Ascending aorta (tissue), 2 donors: ENCODE measurements around the gene TBX15. TPM values are rescaled to one million over a fixed set of nuclear protein-coding genes. Genes with fewer than 3 reads are reported as not detected.

Source experiments
- DNase-seq, 2 donors: peaks; one replicate each; pipeline ENCODE4 v3.0.0-alpha.2; 2019; ENCODE audit warnings: low spot score in 2 of 2
- H3K27ac ChIP-seq, 2 donors: fragments of 200-600 bp; sonication (generic); one replicate each; pipeline ENCODE4 v1.5.1; 2016 to 2017; ENCODE audit warnings: mild to moderate bottlenecking in 1 of 2
- H3K27me3 ChIP-seq: fragments of 200-600 bp; sonication (generic); one replicate; pipeline ENCODE4 v1.5.1; 2017
- H3K36me3 ChIP-seq, 2 donors: fragments of 200-600 bp; sonication (generic); one replicate each; pipeline ENCODE4 v1.5.1; 2016
- H3K4me1 ChIP-seq, 2 donors: fragments of 200-600 bp; sonication (generic); one replicate each; pipeline ENCODE4 v1.5.1; 2016 to 2017; ENCODE audit warnings: mild to moderate bottlenecking in 1 of 2
- H3K4me3 ChIP-seq, 2 donors: fragments of 200-600 bp; sonication (generic); one replicate each; pipeline ENCODE4 v1.5.1; 2016 to 2017; ENCODE audit warnings: mild to moderate bottlenecking in 1 of 2
- H3K9me3 ChIP-seq, 2 donors: fragments of 200-600 bp; sonication (generic); one replicate each; pipeline ENCODE4 v1.5.1; 2016
- intact Hi-C: fragments of 100-400 bp; cut with DNase I; formaldehyde crosslinking; loops from one replicate; pipeline ENCODE4 v1.15.1; 2023
- total RNA-seq: library from RNA; depleted of rRNA; stranded (reverse); fragments of >200 nt; gene quantifications from one replicate; pipeline ENCODE4 v1.1.0, GENCODE V29; 2016
- TF ChIP-seq, protein P1 (sequence below), 3 experiments: fragments of 200-600 bp in 2 of 3; fragments of 450-650 bp in 1 of 3; sonication (generic) in 2 of 3; IDR thresholded peaks; one replicate each; pipeline ENCODE4 v1.5.1; 2016 to 2019; ENCODE audit warnings: antibody characterized with exemption in 3 of 3, mild to moderate bottlenecking in 1 of 3, moderate library complexity in 1 of 3

Gene TBX15
- total RNA-seq, 1 donor from 2014 or later, result 1.8 TPM

DNA sequence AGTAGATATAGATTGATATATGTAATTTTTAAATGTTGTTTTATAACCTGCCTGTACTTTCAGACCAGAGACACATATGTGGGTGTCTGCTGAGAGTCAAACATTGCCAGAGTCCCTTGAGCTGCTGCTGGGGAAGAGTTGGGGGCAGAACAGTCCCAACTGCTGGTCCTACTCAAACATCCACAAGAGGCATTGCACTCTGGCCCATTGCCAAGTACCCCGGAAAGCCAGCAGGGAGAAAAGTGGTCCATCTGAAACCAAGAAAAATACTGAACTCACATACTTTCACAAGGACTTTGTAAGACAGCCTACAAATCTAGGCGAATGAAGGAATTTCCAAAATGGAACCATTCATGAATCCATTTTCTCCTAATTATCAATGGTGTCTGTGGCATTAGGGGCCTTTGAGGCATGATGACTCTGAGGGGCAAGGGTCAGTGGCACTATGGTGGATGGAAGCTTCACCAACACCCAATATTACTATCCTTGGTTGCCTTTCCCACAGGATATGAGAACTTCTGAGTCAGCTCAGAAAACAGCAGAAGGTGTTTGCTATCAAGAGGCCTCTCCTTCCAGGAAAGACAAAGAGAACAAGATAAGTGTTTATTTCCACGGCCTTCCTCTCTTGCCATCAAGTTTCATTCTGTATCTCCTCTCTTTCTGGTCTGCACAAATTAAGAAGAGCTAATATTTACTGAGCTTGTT lies 7.3 kb upstream of the TBX15 start:
- intact Hi-C loops, result no loop called here
- Histone ChIP-seq H3K27me3 (peaks cover 11% of the 10 kb centered on the region), H3K36me3 (no peaks in the 10 kb centered on the region), H3K4me1 (peaks cover 0 to 2% of the 10 kb centered on the region in 2 donors), H3K9me3 (no peaks in the 10 kb centered on the region), H3K27ac (no peak overlapping the region), H3K4me3 (no peak overlapping the region)
- no peak for DNase-seq
- TF ChIP-seq, protein P1, sequence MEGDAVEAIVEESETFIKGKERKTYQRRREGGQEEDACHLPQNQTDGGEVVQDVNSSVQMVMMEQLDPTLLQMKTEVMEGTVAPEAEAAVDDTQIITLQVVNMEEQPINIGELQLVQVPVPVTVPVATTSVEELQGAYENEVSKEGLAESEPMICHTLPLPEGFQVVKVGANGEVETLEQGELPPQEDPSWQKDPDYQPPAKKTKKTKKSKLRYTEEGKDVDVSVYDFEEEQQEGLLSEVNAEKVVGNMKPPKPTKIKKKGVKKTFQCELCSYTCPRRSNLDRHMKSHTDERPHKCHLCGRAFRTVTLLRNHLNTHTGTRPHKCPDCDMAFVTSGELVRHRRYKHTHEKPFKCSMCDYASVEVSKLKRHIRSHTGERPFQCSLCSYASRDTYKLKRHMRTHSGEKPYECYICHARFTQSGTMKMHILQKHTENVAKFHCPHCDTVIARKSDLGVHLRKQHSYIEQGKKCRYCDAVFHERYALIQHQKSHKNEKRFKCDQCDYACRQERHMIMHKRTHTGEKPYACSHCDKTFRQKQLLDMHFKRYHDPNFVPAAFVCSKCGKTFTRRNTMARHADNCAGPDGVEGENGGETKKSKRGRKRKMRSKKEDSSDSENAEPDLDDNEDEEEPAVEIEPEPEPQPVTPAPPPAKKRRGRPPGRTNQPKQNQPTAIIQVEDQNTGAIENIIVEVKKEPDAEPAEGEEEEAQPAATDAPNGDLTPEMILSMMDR (IDR thresholded peaks at IDR 0.05), result no peak

DNA sequence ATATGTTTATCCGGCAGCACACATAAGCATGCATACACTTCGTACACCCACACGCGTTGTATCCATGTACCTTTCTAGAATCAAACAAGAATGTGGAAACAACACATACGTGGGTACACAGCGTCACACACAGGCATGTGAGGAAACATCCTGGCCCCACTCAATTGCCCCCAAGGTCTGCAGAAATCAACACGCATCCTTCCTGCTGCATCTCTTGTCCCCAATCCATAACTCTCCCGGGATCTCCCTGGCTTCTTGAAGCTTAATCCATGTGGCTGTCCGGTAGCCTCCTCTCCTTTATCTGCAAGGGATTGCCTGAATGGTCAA lies 5.5 kb upstream of the TBX15 start:
- intact Hi-C loops, result no loop called here
- no peaks in the 10 kb centered on the region for H3K9me3 ChIP-seq
- H3K27ac ChIP-seq, result no peak overlapping the region
- no peak for DNase-seq
- TF ChIP-seq, protein P1 (IDR thresholded peaks at IDR 0.05), result no peak
- H3K4me3 ChIP-seq, result no peak overlapping the region
- no peaks in the 10 kb centered on the region for H3K4me1 ChIP-seq
- H3K27me3 ChIP-seq, result peaks cover 11% of the 10 kb centered on the region
- H3K36me3 ChIP-seq, result no peaks in the 10 kb centered on the region

DNA sequence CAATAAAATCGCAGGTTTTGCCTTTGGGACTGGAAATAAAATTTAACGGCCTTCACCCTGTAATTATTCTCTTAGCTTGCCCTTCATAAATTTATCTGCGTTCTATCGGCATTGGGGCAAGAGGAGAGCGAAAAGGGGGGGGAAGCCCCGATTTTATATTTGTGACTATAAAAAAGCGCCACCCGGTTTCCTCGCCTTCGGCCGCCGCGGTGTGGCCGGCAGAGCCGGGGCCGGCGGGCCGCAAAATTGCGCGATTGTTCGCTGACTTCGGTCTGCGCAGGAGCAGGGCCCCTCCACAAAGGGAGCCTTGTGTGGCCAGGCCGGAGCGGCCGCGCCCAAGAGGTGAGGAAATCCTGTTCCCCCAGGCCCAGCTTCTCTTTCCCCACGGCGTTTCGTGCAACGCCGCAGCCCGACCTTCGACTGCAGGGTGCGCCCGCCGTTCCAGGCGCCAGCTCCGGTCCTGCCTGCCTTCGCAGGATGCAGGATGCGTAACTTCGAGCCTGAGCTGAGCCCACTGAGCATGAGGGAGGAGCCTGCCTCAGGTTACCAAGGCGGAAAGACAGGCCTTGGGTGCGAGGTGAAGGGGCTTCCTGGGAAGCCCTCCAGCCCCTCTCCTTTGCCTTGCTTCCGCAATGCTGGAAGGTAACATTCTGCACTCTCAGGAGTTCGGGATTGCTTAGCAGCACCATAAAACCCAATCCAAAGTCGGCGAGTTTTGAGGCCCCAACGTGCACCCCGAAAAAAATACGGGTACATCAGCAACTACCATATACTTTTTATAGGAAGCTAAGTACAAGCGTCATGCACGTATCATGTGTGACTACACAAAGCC lies 4.9 kb upstream of the TBX15 start:
- intact Hi-C loops, result no loop called here
- no peaks in the 10 kb centered on the region for H3K36me3 ChIP-seq
- H3K4me3 ChIP-seq, result no peak overlapping the region
- H3K27me3 ChIP-seq, result peaks cover 9% of the 10 kb centered on the region
- TF ChIP-seq, protein P1 (IDR thresholded peaks at IDR 0.05), result no peak
- H3K27ac ChIP-seq, result no peak overlapping the region
- no peak for DNase-seq
- H3K4me1 ChIP-seq, result no peaks in the 10 kb centered on the region
- no peaks in the 10 kb centered on the region for H3K9me3 ChIP-seq

GRCh38 chr1:118992237-118992825 lies 4.2 kb upstream of the TBX15 start:
- DNase-seq, result no peak
- intact Hi-C loops, result no loop called here
- no peak overlapping the region for H3K4me3 ChIP-seq
- peaks cover under 1 to 5% of the 10 kb centered on the region in 2 donors for H3K4me1 ChIP-seq
- H3K9me3 ChIP-seq, result no peaks in the 10 kb centered on the region
- H3K36me3 ChIP-seq, result no peaks in the 10 kb centered on the region
- TF ChIP-seq, protein P1 (IDR thresholded peaks at IDR 0.05), result no peak
- no peak overlapping the region for H3K27ac ChIP-seq
- H3K27me3 ChIP-seq, result peaks cover 10% of the 10 kb centered on the region

GRCh38 chr1:118991448-118991847 lies 3.3 kb upstream of the TBX15 start:
- H3K36me3 ChIP-seq, result no peaks in the 10 kb centered on the region
- intact Hi-C loops, result no loop called here
- DNase-seq, result no peak
- H3K4me3 ChIP-seq, result no peak overlapping the region
- peaks cover 19% of the 10 kb centered on the region for H3K27me3 ChIP-seq
- TF ChIP-seq, protein P1 (IDR thresholded peaks at IDR 0.05), result no peak
- peaks cover 4 to 6% of the 10 kb centered on the region in 2 donors for H3K4me1 ChIP-seq
- H3K9me3 ChIP-seq, result no peaks in the 10 kb centered on the region
- H3K27ac ChIP-seq, result no peak overlapping the region
